NCI-H146 (cell line): ENCODE measurements around the gene TRIM37.
"Not testable (repeated sequence)": the region's sequence is repeated elsewhere in the genome, so short reads cannot be mapped to it uniquely, and the experiment has no call there.

Experiments used
- DNase-seq: peaks from one replicate; lab custom pipeline; 2025; lab: John Stamatoyannopoulos, UW

TRIM37 gene

DNA sequence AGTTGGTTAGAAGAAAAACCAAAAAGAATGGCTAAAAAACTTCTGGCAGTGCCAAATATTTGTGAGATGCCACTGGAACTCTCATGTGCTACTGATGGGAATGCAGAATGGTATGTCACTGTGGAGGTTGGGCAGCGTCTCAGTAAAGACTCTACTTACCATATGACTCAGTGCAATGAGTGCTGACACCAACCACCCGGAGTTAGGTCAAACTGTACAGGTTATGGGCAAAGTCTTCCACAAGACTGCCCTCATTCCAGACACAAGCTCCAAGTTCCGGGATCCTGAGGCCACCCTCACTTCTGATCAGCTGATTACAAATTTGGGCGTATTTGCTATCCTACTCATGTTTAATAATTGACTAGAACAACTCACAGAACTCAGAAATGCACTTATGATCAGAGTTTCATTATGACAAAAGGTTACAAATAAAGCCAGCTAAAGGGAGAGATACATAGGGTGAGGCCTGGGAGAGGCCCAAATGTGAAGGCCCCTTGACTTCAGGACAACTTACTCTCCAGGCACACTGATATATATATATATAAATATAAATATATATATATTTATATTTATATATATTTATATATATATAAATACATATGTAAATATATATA lies 114.9 kb downstream of the TRIM37 start:
- no peak for DNase-seq

- no peak for DNase-seq
Measured at GRCh38 chr17:58989629-58990028, 117.1 kb downstream of the TRIM37 start.

DNA sequence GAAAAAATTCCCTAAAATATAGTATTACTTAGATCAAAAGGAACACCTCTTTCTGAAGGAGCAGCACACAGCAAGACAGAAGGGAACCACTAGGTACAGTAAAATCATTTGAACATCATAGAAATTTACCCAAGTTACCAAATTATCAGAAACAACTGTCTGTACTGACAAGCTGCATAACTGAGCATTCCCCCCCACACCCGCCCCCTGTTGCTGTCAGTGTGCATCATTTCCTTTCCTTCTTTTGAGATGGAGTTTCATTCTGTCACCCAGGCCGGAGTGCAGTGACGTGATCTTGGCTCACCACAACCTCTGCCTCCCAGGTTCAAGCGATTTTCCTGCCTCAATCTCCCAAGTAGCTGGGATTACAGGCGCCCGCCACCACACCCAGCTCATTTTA lies 120.7 kb downstream of the TRIM37 start:
- DNase-seq, result no peak

DNA sequence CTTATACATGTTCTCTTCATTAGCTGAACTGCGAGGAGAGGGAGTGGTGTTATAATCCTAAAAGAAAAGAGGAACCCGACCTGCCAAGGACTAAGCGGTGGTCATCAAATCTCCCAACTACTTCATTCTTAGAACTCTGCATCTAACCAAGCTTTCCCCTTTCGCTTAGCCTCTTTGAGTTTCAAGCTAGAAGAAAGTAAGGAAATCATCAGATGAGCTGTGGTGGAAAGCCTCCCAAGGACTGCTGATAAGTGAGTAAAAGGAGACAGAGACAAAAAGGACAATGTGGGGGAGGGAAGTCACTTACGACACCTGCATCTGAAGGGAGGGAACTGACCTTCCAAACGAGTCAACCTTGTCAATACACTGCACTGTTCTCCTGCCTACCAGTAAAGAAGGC lies 121.3 kb downstream of the TRIM37 start:
- DNase-seq, result no peak

- DNase-seq, result no peak
Measured at GRCh38 chr17:58982626-58983025, 124.1 kb downstream of the TRIM37 start.

DNA sequence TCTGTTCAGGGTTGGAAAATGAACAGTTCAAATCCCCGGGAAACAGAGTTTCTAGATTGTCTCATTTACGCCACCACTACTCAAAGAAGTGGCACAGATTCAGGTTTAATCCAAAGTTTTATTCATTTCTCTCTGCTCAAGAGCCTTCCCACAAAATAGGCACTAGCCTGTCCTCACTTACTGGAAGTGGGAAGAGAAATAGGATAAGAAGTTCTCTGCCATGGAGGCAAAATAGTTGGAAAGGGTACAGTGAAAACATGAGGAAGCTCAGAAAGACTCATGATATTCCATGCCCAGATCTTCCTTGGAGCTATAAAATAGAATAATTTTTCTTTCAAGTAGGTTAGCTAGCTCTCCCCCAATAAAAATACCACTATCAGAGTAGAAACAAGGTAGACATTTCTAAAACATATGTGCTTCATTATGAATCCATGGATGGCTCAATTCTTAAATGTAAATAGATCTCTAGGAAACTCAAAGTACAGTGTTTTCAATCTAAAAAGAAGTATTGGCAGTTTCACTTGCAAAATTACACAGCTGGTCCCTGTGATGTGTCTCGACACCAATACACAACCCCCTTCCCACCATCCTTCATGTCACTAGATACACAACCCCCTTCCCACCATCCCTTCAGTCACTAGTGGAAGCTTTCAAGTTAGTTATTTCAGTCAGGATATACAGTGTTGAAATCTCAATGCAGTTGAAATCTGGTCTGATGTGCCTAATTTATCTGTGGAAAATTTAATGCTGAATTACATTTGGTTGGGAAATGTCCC lies 125.8 kb downstream of the TRIM37 start:
- DNase-seq, result no peak

DNA sequence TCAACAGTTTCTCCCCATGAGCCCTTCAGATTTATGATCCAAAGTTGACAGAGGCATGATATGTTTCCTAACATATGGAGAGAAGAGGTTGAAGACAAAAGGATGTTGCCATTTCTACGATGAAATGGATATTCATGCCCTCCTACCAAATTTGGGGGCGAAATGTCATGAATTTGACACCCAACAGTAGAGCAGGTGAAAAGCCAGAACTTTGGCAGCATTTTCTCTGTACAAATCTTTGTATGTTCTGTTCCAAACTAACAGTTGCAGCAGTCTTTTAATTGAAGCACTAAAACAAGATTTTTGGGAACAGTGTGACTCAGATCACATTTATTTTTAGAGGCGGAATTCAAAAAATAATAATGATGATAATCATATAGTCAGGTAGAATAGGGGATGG lies 130.1 kb downstream of the TRIM37 start:
- no peak for DNase-seq

GRCh38 chr17:58974354-58974753 lies 132.3 kb downstream of the TRIM37 start:
- no peak for DNase-seq

GRCh38 chr17:58970609-58971450 lies 135.8 kb downstream of the TRIM37 start:
- DNase-seq, result no peak

GRCh38 chr17:58969612-58970011 lies 137.1 kb downstream of the TRIM37 start:
- DNase-seq, result no peak

- peak; percentile 32 for DNase-seq
Measured at GRCh38 chr17:58969156-58969555, 137.5 kb downstream of the TRIM37 start.

GRCh38 chr17:58968426-58969061 lies 138.1 kb downstream of the TRIM37 start:
- DNase-seq, result no peak

DNA sequence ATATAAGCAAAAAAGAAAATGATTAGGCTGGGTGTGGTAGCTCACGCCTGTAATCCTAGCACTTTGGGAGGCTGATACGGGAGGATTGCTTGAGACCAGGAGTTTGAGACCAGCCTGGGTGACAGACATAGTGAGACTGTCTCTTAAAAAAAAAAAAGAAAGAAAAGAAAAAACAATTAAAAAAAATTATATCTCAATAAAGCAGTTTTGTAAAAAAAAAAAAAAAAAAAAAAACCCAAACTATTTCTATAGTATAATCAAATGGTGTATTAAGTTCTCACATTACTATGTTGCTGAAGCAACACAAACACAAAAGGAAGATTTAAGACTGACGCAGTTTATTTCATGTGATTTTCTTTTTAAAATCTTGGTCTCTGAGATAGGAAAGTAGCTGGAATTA lies 140.5 kb downstream of the TRIM37 start:
- DNase-seq, result no peak

- no peak for DNase-seq
Measured at GRCh38 chr17:58965221-58965620, 141.5 kb downstream of the TRIM37 start.

GRCh38 chr17:58960068-58960467 lies 146.6 kb downstream of the TRIM37 start:
- DNase-seq, result no peak

GRCh38 chr17:58957725-58958073 lies 149.0 kb downstream of the TRIM37 start:
- not testable (repeated sequence) for DNase-seq

DNA sequence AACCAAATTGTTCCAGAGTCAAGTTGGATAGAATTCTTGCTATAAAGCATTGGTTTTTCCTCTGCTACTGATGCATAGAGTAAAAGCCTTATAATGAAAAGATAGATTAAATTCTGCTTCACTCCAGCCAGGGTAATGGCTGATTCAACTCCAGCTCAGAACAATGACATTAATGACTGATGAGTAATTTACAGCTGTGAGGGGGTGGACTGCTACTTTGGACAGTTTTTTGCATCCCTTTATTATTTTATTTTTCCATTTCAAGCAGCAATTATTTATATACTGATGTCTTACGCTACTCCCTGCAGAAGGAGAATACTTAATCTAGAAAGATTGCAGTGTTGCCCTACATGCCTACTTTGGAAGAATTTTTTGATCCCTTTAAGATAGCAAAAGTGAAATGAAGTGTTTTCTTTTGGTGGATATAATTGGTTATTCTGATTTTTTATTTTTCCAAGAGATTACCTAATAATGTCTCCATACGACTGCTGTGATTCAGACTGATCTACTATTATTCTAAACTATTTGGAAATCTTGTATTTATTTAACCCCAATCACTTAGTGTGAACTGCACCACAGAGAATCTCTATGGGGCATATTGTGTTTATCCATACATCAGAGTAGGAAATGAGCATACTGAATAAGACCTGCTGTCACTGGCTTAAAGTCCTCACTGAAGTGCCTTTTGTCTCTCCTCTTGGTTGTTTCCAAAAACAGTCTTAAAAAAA lies 149.5 kb downstream of the TRIM37 start:
- no peak for DNase-seq

- not testable (repeated sequence) for DNase-seq
Measured at GRCh38 chr17:58954358-58954757, 152.3 kb downstream of the TRIM37 start.

DNA sequence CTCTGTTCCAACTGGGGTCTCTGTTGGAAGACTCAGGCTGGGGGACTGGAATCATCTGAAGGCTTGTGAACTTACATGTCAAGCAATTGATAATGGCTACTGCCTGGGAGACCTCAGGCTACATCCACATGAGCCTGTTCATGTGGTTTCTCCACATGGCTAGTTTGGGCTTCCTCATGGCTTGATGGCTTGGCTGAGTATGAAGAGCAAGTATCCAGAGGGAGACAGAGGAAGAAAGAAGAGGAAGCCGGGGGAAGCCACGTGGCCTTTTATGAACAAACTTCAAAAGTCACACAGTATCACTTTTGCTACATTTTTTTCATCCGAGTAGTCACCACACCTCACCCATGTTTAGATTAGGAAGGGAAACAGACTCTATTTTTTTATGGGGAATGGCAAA lies 158.9 kb downstream of the TRIM37 start:
- no peak for DNase-seq

- no peak for DNase-seq
Measured at GRCh38 chr17:58947411-58947810, 159.3 kb downstream of the TRIM37 start.

- DNase-seq, result no peak
Measured at GRCh38 chr17:58944166-58944565, 162.5 kb downstream of the TRIM37 start.

GRCh38 chr17:58936295-58936694 lies 170.4 kb downstream of the TRIM37 start:
- DNase-seq, result no peak
